ENCODE measurements around the gene ZNF385B. TPM values are rescaled to one million over a fixed set of nuclear protein-coding genes. Genes with fewer than 3 reads are reported as not detected.

The ZNF385B gene
- total and polyA plus RNA-seq, 8 donors = 4.6 to 51.3 (median 6.1) TPM

GRCh38 chr2:179796213-179797007, 65.0 kb downstream of the ZNF385B start:
- H3K36me3 ChIP-seq = no peaks in the 10 kb centered on the region
- DNase-seq (no peak), ATAC-seq (no peak)
- no peaks in the 10 kb centered on the region for H3K9me3 ChIP-seq
- H3K27me3 ChIP-seq = no peaks in the 10 kb centered on the region
- no peak for TF ChIP-seq CTCF (IDR thresholded peaks at IDR 0.05)
- no peak overlapping the region for H3K4me3 ChIP-seq
- no peaks in the 10 kb centered on the region for H3K4me1 ChIP-seq
- no peak overlapping the region for H3K27ac ChIP-seq
- intact Hi-C loops (cut with DNase I) = no loop called here

GRCh38 chr2:179793902-179794301, 67.5 kb downstream of the ZNF385B start:
- H3K27me3 ChIP-seq = no peaks in the 10 kb centered on the region
- TF ChIP-seq CTCF (IDR thresholded peaks at IDR 0.05) = no peak
- DNase-seq = no peak

GRCh38 chr2:179793238-179793637, 68.2 kb downstream of the ZNF385B start:
- intact Hi-C loops (cut with DNase I) = no loop called here
- no peaks in the 10 kb centered on the region for H3K27me3 ChIP-seq
- no peak for ATAC-seq
- H3K9me3 ChIP-seq = no peaks in the 10 kb centered on the region
- TF ChIP-seq CTCF (IDR thresholded peaks at IDR 0.05) = no peak
- H3K4me3 ChIP-seq = no peak overlapping the region
- no peaks in the 10 kb centered on the region for H3K4me1 ChIP-seq
- H3K36me3 ChIP-seq = no peaks in the 10 kb centered on the region
- no peak for DNase-seq
- H3K27ac ChIP-seq = no peak overlapping the region

More at GRCh38 chr2:179793902-179794301, 67.5 kb downstream of the ZNF385B start:
- ATAC-seq = no peak
- Histone ChIP-seq H3K36me3 (no peaks in the 10 kb centered on the region), H3K9me3 (no peaks in the 10 kb centered on the region), H3K27ac (no peak overlapping the region), H3K4me1 (no peaks in the 10 kb centered on the region), H3K4me3 (no peak overlapping the region)
- intact Hi-C loops (cut with DNase I) = no loop called here

GRCh38 chr2:179790235-179791217, 70.9 kb downstream of the ZNF385B start:
- no peaks in the 10 kb centered on the region for H3K27me3 ChIP-seq
- H3K4me3 ChIP-seq = no peak overlapping the region
- H3K9me3 ChIP-seq = no peaks in the 10 kb centered on the region
- H3K4me1 ChIP-seq = no peaks in the 10 kb centered on the region
- no peak for TF ChIP-seq CTCF (IDR thresholded peaks at IDR 0.05)
- intact Hi-C loops (cut with DNase I) = no loop called here
- H3K27ac ChIP-seq = no peak overlapping the region
- ATAC-seq (no peak), DNase-seq (no peak)
- H3K36me3 ChIP-seq = no peaks in the 10 kb centered on the region

- no peak for DNase-seq
Observed at GRCh38 chr2:179788104-179788503, 73.3 kb downstream of the ZNF385B start.

More at GRCh38 chr2:179788104-179788503, 73.3 kb downstream of the ZNF385B start:
- no peak for TF ChIP-seq CTCF (IDR thresholded peaks at IDR 0.05)
- intact Hi-C loops (cut with DNase I) = no loop called here
- no peaks in the 10 kb centered on the region for H3K4me1 ChIP-seq
- no peaks in the 10 kb centered on the region for H3K27me3 ChIP-seq
- H3K9me3 ChIP-seq = peaks cover 0 to 3% of the 10 kb centered on the region in 2 donors
- no peak overlapping the region for H3K4me3 ChIP-seq
- no peaks in the 10 kb centered on the region for H3K36me3 ChIP-seq
- no peak for ATAC-seq
- H3K27ac ChIP-seq = no peak overlapping the region
